Ishikawa (cell line): Measurements from ENCODE around the gene TBL2.

Experiments
- CEBPB ChIP-seq: IDR thresholded peaks from 2 replicates; pipeline ENCODE4 v1.6.1; 2012
- CREB1 ChIP-seq: IDR thresholded peaks from 2 replicates; pipeline ENCODE4 v1.6.1; 2012; ENCODE audit warnings: low read depth
- EGR1 ChIP-seq: IDR thresholded peaks from 2 replicates; pipeline ENCODE4 v1.6.1; 2012
- EP300 ChIP-seq: IDR thresholded peaks from 2 replicates; pipeline ENCODE4 v1.6.1; 2012; ENCODE audit warnings: borderline replicate concordance
- FOXM1 ChIP-seq: IDR thresholded peaks from 2 replicates; pipeline ENCODE4 v1.6.1; 2012; ENCODE audit warnings: low read depth, borderline replicate concordance
- NFIC ChIP-seq: IDR thresholded peaks from 2 replicates; pipeline ENCODE4 v1.6.1; 2012
- RAD21 ChIP-seq: IDR thresholded peaks from 2 replicates; pipeline ENCODE4 v1.6.1; 2012; ENCODE audit warnings: low read depth
- REST ChIP-seq: IDR thresholded peaks from 2 replicates; pipeline ENCODE4 v1.6.1; 2012; ENCODE audit warnings: low read depth, mild to moderate bottlenecking
- TAF1 ChIP-seq: IDR thresholded peaks from 2 replicates; pipeline ENCODE4 v1.6.1; 2012; ENCODE audit warnings: low read depth, mild to moderate bottlenecking
- TCF12 ChIP-seq: IDR thresholded peaks from 2 replicates; pipeline ENCODE4 v1.6.1; 2012; ENCODE audit warnings: low read depth
- TEAD4 ChIP-seq: IDR thresholded peaks from 2 replicates; pipeline ENCODE4 v1.6.1; 2012
- USF1 ChIP-seq: IDR thresholded peaks from 2 replicates; pipeline ENCODE4 v1.6.1; 2012
- YY1 ChIP-seq: IDR thresholded peaks from 2 replicates; pipeline ENCODE4 v1.6.1; 2012; ENCODE audit warnings: low read depth
- ZBTB7A ChIP-seq: IDR thresholded peaks from 2 replicates; pipeline ENCODE4 v1.6.1; 2012; ENCODE audit warnings: low read depth
- TF ChIP-seq, protein P1 (sequence below): IDR thresholded peaks from 2 replicates; pipeline ENCODE4 v1.6.1; 2012

The TBL2 gene

DNA sequence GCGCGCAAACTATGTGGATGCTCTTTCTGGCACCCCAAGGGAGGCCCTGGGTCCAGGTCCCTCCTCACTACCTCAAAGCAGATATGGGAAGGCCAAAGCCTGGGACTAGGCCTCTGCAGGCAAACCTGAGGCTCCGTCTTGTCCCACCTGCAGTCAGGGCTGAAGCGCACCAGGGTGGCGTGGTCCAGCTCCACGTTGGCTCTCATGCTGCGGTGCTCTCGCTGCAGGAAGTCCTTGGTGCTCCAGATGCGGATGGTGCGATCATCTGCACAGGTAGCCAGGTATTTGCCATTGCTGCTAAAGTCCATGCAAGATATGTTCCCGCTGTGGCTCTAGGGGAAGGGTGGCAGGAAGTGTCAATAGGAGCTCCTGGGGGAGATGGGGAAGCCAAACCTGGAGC, 4.6 kb downstream of the TBL2 start:
- TF ChIP-seq REST (no peak), TAF1 (no peak), NFIC (no peak), TEAD4 (no peak), YY1 (no peak), RAD21 (no peak), EGR1 (no peak)

- TF ChIP-seq USF1 (no peak), RAD21 (no peak), CREB1 (no peak), CEBPB (no peak), REST (no peak), FOXM1 (no peak), TAF1 (no peak), EP300 (no peak), ZBTB7A (no peak), NFIC (no peak), TCF12 (no peak), YY1 (no peak), TEAD4 (no peak), EGR1 (no peak)
- TF ChIP-seq, protein P1, sequence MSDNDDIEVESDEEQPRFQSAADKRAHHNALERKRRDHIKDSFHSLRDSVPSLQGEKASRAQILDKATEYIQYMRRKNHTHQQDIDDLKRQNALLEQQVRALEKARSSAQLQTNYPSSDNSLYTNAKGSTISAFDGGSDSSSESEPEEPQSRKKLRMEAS = no peak
These were observed 5.1 kb downstream of the TBL2 start for GRCh38 chr7:73573276-73573675.

DNA sequence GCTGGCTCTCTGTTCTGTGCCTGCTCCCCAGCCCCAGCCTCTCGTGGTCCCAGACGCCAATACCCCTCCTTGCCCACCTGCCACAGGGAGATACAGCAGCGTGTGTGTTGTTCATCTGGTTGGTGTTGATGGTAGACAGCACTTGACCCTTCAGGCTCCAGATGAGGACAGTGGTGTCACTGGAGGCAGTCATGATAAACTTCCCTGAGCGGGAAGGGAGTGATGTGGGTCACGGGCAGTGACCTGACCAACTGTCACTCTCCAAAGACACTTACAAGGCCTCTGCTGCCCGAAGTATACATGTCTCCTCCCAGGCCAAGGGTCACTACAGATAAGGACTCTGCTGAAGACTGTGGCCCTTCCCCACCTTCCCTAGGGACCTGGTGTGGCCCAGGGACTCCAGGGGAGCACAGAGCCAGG, 5.6 kb downstream of the TBL2 start:
- no peak for TF ChIP-seq NFIC
- no peak for TF ChIP-seq USF1
- no peak for TF ChIP-seq EP300
- TF ChIP-seq, protein P1 = no peak
- no peak for TF ChIP-seq TAF1

DNA sequence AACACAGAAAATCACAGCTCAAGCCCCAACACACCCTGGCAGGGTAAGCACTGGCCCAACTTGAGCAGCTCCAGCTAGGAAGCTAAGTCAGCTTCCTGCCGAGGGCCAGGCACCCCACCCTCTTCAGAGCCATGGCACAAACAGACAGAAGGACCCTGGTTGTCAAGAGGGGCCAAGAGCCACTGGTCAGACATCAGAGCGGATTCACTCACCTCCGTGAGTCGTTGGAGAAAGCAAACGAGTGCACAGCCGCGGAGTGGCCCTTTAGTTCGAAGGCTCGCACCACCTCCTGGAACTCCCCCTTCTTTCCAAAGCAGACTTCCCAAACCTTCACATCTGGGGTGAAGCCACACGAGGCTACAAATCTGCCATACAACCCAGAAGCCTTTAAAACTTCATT, 7.4 kb downstream of the TBL2 start:
- TF ChIP-seq NFIC (no peak), REST (no peak), FOXM1 (no peak), RAD21 (no peak), TEAD4 (no peak), EGR1 (no peak), USF1 (no peak), TAF1 (no peak), TCF12 (no peak), CREB1 (no peak), CEBPB (no peak), YY1 (no peak), EP300 (no peak), ZBTB7A (no peak)
- TF ChIP-seq, protein P1 = no peak

GRCh38 chr7:73570521-73570920, 7.9 kb downstream of the TBL2 start:
- TF ChIP-seq TAF1 (no peak), ZBTB7A (no peak), REST (no peak), TEAD4 (no peak), EP300 (no peak), USF1 (no peak), EGR1 (no peak), CEBPB (no peak)
- TF ChIP-seq, protein P1 = no peak
